Tibial nerve (tissue), 4 donors: ENCODE data around the gene SLC35D1.

Experiments used
- CTCF ChIP-seq, 5 experiments: fragments of 200-600 bp in 3 of 5; fragments of 450-650 bp in 2 of 5; sonication (generic) in 3 of 5; IDR thresholded peaks; one replicate each; pipeline ENCODE4 v1.5.1; 2016 to 2019; ENCODE audit warnings: antibody characterized with exemption in 5 of 5, mild to moderate bottlenecking in 3 of 5, moderate library complexity in 2 of 5
- EP300 ChIP-seq, 2 donors: sonication (generic); formaldehyde crosslinking; IDR thresholded peaks; one replicate each; pipeline ENCODE4 v1.6.1; 2017; ENCODE audit warnings: antibody characterized with exemption in 2 of 2, mild to moderate bottlenecking in 1 of 2
- POLR2A ChIP-seq, 2 donors: fragments of 450-650 bp; IDR thresholded peaks; one replicate each; pipeline ENCODE4 v1.6.1; 2017; ENCODE audit warnings: antibody characterized with exemption in 2 of 2, mild to moderate bottlenecking in 2 of 2, moderate library complexity in 2 of 2

- TF ChIP-seq CTCF (IDR thresholded peaks at IDR 0.05) (no peak), POLR2A (IDR thresholded peaks at IDR 0.05) (no peak), EP300 (IDR thresholded peaks at IDR 0.05) (no peak)
Measured at GRCh38 chr1:67084765-67085318, 30.9 kb upstream of the SLC35D1 start.
